ENCODE results near the gene ALX3.

- TF ChIP-seq CTCF (IDR thresholded peaks at IDR 0.05) (no peak), POLR2A (IDR thresholded peaks at IDR 0.05) (no peak)
Measured at GRCh38 chr1:110069404-110070281, 829 bp downstream of the ALX3 start.

All from right lobe of liver (tissue), 4 donors.